GM23248 (cell line): Measurements from ENCODE around the gene EP300.
"Not testable (repeated sequence)": the region's sequence is repeated elsewhere in the genome, so short reads cannot be mapped to it uniquely, and the experiment has no call there.

Source experiments
- EZH2 ChIP-seq: fragments of 200-600 bp; sonication (generic); IDR thresholded peaks from 2 replicates; pipeline ENCODE4 v1.6.1; 2018; ENCODE audit warnings: antibody characterized with exemption, mild to moderate bottlenecking; ENCODE audit not compliant: insufficient read depth, poor library complexity, severe bottlenecking
- EZH2phosphoT487 ChIP-seq: fragments of 200-600 bp; sonication (generic); IDR thresholded peaks from 2 replicates; pipeline ENCODE4 v1.6.1; 2018; ENCODE audit warnings: antibody characterized with exemption, moderate library complexity, mild to moderate bottlenecking, low read depth; ENCODE audit not compliant: insufficient read depth

- not testable (repeated sequence) for TF ChIP-seq EZH2, EZH2phosphoT487
These were observed 42.6 kb upstream of the EP300 start for GRCh38 chr22:41049795-41050194.
